Measurements from ENCODE around the gene NHS.

NHS gene

DNA sequence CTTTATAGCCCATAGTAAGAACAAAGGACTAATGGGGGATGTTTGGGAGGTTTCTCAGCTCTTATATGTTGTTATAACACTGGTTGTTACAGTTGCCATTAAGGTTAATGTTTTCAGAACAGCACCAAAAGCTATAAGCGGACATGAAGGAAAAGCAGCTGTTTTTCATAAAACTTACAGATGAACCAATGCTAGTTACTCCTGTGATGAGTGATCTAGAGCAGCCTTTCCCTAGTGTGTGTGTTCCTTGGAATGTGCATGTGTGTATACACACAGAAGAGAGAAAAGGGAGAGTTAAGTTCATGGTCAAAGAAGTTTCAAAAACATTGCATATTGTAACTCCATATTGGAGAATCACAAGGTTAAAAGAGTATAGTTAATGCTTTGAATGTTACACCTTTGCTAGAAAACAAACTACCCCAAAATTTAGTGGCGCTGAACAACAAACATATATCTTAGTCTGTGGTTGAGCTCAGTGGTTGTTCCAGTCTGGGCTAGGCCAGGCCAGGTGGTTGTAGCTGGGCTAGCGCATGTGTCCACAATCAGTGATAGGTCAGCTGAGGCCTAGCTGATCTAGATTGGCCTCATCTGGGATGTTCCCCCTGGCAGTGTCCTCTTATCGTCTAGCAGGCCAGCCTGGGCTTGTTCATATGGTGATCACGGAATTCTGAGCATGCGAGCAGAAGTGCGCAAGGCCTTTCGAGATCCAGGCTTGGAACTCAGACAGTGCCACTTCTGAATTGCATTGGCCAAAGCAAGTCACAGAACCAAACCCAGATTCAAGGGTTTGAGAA is 151.0 kb downstream of the NHS start:
- DNase-seq: no peak
- in situ Hi-C loops (cut with MboI; ENCODE audit: low pct_unique_long_range_greater_than_20kb, low sequenced_read_pairs): no loop called here

DNA sequence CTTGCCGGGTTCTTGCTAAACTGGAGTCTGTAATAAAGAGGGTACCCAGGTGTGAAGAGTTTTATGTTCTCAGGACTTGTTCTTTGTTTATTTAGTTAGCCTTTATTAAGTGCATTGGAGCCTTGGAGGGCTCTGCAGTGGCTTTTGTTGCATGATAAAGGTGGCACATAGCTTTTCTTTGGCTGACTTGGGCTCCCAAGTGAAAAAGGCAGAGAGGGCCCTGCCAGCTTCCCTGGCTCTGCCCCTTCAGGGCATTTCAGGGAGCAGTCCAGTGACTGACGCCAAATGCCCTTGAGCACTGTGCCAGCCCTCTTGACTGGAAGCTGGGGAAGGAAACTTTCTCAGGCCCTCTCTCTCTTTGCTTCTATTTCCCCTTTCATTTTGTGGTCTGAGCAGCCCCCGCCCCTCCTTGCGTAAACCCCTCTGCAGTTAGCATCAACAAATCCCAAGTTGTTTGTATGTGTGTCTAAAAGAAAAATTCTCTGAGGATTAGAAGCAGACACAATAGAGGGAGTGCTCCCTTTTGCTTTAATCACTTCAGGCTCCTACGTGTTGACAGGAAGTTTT is 152.2 kb downstream of the NHS start:
- peak; percentile 58 for DNase-seq

DNA sequence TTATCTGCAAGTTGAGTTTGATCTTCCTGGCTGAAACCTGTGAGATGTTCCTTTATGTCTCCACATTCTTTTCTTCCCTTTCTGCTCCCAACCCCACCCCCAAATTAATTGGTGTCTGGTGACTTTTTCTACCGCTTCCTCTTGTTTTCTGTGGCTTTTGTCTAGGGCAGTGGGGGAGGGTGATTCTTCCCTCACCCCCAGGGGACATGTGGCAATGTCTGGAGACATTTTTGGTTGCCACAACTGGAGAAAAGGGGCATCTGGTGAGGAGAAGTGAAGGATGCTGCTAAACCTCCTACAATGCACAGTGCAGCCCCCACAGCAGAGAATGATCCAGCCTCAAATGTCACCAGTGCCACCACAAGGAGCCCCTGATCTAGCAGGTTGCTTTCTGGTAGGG is 152.9 kb downstream of the NHS start:
- peak; percentile 88 for DNase-seq
- in situ Hi-C loops (cut with MboI; ENCODE audit: low pct_unique_long_range_greater_than_20kb, low sequenced_read_pairs): no loop called here

More for the DNA sequence above, 152.2 kb downstream of the NHS start:
- in situ Hi-C loops (cut with MboI; ENCODE audit: low pct_unique_long_range_greater_than_20kb, low sequenced_read_pairs): no loop called here

DNA sequence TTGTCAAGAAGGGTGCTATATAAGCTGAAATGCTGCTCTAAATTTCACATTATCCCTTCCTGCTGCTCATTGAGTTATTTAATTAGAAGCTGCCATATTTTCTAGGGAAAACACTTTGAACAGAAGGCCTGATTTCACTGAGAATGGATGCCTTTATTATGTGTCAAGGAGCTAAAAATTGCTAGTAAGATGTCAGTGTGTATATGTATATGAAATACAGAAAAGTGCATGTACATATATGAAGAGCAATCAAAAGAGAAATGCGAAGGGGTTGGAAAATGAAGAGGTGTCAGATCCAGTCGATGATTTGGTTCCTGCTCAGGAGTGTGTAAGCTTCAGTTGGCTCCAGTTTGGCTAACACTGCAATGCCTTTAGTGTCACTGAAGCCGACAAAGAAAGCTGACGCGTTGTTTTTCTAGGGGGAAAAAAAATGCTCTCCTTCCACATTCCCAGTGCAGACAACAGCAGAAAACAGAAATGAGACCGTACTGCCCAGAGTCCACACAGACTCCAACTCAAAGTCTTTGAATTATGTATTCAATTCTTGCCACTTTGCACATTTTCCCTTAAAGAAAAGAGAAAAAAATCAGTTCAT is 154.2 kb downstream of the NHS start:
- DNase-seq: no peak
- in situ Hi-C loops (cut with MboI; ENCODE audit: low pct_unique_long_range_greater_than_20kb, low sequenced_read_pairs): no loop called here

DNA sequence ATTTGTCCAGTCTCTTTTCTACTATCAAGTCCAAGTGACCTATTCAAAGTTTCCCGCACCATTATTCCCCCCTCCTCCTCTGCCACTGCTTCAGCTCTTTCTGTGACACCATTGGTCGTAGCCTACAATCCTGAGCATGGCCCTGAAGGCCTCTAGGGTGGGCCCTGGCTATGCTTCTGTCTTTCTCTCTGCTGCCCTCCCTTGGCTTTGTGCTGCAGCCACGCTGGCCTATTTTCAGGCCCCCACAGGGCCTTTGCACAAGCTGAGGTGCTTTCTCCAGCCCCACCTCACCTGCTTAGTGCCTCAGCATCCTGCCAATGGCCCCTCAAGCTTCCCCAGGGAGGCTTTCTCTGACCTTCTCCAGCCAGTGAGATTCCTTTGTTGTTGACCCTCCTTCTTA is 156.5 kb downstream of the NHS start:
- no peak for DNase-seq
- in situ Hi-C loops (cut with MboI; ENCODE audit: low pct_unique_long_range_greater_than_20kb, low sequenced_read_pairs): no loop called here

DNA sequence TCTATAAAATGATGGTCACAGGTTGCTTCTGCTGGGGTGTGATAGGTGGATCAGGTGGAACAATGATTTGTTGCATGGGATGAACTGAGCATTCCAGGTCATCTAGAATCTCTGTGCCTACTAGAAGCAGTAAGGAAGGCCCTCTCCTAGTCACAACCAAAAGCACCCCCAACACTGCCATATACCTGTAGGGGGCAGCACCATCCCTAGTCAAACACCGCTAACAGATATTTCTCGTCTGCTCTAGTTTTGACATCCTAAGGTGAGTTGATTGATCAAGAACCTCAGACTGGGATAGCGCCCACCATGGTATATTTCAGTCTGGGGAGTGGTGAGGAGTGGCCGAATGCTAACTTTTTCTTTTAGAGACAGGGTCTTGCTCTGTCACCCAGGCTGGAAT is 160.2 kb downstream of the NHS start:
- DNase-seq: peak; percentile 9
- in situ Hi-C loops (cut with MboI; ENCODE audit: low pct_unique_long_range_greater_than_20kb, low sequenced_read_pairs): no loop called here

DNA sequence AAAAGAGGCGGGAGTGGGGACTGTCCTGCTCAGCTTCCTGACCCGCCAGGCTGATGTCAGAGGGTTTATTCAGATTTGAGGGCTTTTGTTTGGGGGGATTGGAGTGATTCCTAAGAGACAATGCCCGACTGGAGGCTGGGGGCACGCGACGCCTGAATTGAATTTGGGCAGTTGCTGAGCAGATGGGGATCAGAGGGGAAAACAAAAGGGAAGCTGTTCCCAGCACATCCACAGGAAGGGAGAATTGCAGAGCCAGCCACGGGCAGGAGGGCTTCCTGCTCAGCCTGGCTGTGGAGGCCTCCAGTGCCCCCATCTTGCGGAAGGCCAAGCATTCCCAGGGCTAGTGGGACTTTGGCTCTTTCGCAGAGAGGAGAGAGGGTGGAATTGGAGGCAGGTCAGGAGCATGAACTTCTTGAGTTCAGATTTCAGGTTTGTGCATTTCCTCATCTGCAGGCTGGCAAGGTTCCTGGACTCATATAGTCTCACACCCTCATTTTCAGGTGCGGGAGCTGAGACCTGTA is 162.8 kb downstream of the NHS start:
- DNase-seq: no peak
- in situ Hi-C loops (cut with MboI; ENCODE audit: low pct_unique_long_range_greater_than_20kb, low sequenced_read_pairs): no loop called here

DNA sequence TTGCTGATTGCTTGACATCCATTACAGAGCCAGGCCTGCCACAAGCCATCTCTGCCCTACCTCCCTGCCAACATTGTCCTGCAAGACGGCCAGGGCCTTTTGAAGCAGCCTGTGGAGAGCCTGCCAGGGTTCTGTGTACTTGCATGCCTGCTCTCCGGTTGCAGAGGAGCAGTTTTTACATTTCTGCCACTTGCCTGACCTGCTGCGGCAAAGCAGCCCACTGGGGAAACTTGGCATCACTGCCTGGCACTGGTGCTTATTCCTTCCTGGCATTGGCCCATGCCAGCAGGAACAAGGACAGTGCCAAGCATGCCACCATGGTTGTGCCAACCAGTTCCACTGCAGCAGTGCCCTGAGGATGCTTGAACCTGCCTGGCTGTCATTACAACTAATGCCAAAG is 167.1 kb downstream of the NHS start:
- no peak for DNase-seq
- in situ Hi-C loops (cut with MboI; ENCODE audit: low pct_unique_long_range_greater_than_20kb, low sequenced_read_pairs): no loop called here

DNA sequence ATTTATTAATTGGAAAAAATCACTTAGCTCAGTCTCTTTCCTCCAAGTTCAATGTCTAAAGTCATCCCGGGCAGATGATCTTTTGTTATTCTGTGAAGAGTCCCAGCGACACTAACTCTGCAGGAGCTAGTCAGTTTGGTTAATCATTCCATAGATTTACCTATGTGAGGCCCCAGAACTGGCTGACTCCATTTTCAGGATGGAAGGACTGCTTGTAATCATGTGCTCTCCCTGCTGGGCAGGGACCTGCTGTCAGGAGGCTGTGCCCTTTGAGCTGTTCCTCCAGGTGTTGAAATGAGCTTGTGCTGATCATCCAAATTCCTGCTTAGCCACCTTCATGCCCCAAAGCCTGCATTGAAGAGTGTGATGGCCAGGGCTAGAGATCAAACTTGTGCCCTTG is 169.8 kb downstream of the NHS start:
- in situ Hi-C loops (cut with MboI; ENCODE audit: low pct_unique_long_range_greater_than_20kb, low sequenced_read_pairs): no loop called here
- DNase-seq: no peak

DNA sequence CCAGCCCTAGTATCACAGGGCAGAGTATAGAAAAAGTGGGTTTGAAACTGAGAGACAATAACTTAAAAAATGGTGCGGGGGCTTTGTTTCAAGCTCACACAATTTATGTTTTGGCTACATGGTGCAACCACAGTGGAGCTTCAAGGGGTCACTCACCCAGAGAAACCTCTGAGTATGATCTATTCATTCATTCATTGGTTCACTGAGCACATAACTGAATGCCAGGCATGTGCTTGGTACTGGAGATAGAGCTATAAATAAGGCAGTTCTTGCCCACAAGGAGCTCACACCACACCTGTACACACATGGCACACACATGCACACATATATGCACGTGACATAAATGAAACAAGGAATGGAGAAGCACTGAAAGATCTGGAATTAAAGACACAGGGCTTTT is 171.4 kb downstream of the NHS start:
- in situ Hi-C loops (cut with MboI; ENCODE audit: low pct_unique_long_range_greater_than_20kb, low sequenced_read_pairs): no loop called here

DNA sequence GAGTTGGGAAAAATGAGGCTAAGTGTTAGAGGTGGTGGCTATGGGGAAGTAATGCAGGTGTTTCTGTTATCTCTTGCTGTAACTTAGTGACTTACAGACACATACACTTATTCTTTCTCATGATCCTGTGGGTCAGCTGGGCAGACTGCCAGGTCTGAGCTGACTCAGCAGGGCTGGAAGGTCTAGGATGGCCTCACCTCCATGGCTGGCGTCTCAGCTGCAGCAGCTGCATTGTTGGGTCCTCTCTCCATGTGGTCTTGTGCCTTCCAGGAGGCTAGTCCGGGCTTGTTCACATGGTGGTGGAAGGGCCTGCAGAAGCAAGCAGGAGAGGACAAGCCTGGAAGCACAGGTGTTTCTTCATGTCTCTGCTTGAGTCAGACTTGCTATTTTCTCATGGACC is 172.7 kb downstream of the NHS start:
- peak; percentile 39 for DNase-seq
- in situ Hi-C loops (cut with MboI; ENCODE audit: low pct_unique_long_range_greater_than_20kb, low sequenced_read_pairs): no loop called here

More for the DNA sequence above, 171.4 kb downstream of the NHS start:
- no peak for DNase-seq

DNA sequence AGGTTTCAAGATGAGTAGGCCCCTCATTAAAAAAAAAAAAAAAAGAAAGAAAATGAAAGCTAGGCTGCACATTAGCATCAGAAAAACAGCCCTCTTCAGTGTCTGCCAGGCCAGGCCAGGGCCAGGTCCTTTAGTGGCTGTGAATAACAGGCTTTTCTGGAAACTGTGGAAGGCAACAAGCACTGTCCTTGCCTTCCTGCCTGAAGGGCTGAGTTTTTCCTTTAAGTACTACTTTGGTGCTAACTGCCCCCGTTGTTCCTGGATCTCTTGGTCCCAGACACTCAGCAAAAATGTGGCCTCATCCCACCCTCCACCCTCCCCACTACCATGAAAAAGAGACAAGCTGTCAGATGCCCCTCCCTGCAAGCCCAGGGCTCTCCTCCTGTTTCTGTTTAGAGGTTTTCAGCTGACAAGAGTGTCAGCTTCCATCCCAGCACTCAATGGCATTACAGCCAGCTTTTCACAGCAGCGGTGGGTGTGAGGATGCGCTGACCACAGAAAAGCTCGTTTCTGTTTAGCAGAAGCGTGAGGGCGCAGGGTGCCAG is 174.2 kb downstream of the NHS start:
- in situ Hi-C loops (cut with MboI; ENCODE audit: low pct_unique_long_range_greater_than_20kb, low sequenced_read_pairs): no loop called here
- DNase-seq: no peak

DNA sequence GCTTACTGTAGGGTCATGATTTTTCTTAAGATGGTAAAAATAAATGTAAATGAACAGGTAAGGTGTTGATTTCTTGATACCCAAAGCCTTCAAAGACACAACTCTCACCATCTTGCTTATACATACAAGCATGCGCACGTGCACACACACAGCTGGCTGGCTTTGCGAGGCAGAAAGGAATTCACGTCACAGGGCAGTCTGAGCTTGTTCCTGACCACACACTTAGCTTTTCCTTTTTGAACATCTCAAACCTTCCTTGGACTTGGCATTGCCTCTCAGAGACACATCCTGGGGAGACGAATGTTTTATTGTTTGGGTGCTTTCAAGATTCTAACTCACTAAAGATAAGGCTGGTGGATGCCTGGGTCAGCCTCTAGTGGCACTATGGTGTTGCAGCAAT is 175.0 kb downstream of the NHS start:
- DNase-seq: no peak
- in situ Hi-C loops (cut with MboI; ENCODE audit: low pct_unique_long_range_greater_than_20kb, low sequenced_read_pairs): no loop called here

DNA sequence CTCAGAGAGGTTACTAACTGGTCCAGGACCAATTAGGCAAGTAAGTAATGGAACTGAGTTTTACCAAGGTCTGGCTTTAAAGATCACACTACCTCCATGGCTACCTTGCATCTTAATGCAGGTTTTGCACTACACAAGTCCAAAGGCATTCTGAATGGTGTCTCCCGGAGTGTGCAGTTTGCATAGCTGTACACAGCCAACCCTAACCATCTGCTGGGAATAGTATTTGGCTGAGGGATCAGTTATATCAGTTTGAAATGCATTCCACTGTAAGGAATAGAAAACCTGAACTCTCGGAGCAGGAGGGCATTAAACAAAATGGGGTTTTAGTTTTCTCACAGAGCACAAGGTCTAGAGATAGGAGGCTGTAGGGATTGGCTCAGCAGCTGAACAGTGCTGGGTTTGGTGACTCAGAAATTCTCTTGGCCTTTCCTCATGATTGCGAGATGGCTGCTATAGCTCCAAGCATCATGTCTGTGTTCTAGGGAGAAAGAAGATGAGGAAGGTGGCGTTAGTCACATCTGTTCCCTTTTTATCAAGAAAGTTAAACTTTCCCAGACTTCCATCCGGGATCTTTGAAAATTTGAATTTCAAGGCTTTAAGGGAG is 177.1 kb downstream of the NHS start:
- no peak for DNase-seq
- in situ Hi-C loops (cut with MboI; ENCODE audit: low pct_unique_long_range_greater_than_20kb, low sequenced_read_pairs): no loop called here

DNA sequence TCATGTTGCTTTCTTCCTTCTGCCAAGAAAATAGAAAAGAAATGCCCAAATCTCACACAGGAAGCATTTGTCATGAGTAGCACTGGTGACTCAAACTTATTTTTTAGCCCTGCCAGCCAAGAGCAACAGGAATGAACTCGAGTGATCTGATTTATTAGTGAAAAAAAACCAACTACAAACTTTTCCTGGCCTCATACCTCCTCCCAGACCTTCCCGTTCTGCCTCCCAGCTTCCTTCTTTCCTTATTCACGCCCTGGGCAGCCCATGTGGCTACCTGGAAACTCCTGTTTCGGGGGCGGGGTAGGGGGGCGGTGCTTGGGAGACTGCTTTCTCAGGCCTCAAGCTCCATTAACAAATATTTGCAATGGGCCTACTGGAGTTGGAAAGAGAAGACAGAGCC is 178.5 kb downstream of the NHS start:
- in situ Hi-C loops (cut with MboI; ENCODE audit: low pct_unique_long_range_greater_than_20kb, low sequenced_read_pairs): no loop called here
- DNase-seq: no peak

DNA sequence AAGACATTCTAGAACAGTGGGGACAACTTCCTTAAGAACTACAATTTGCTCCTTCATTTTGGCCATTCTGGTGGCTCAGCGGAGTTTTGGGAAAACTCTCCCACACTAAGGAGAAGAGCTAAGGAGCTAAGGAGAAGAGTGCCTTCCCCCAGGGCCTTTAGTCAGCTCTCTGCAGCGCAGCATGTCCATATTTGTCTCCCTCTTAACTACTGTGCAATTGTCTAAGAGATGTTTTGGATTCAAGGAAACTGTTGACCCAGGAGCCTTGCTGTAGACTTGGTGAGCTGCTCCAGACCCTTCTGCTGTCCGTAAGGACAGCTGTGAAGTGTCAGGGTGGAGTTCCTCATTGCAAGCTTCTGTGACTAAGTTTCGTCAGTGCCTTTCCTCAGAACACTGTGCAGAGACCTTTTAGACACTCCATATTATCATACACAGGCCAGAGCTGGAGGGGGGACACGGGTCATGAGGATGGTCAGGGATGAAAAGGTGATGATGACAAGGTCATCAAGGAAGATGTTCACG is 179.0 kb downstream of the NHS start:
- DNase-seq: no peak
- in situ Hi-C loops (cut with MboI; ENCODE audit: low pct_unique_long_range_greater_than_20kb, low sequenced_read_pairs): no loop called here

DNA sequence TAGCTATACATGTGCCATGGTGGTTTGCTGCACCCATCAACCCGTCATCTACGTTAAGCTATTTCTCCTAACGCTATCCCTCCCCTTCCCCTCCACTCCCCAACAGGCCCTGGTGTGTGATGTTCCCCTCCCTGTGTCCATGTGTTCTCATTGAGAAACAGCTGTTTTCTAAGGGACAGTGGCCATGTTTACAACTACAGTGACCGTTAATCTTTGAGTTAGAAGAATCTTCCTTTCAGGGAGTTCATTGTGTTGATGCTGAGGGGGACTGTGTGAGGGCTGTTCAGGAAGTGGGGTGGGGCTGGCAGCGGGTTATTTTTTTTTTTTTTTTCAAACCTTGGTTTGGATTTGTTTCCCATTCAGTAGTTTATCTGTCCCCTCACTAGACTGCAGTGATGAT is 179.9 kb downstream of the NHS start:
- DNase-seq: no peak
- in situ Hi-C loops (cut with MboI; ENCODE audit: low pct_unique_long_range_greater_than_20kb, low sequenced_read_pairs): no loop called here

DNA sequence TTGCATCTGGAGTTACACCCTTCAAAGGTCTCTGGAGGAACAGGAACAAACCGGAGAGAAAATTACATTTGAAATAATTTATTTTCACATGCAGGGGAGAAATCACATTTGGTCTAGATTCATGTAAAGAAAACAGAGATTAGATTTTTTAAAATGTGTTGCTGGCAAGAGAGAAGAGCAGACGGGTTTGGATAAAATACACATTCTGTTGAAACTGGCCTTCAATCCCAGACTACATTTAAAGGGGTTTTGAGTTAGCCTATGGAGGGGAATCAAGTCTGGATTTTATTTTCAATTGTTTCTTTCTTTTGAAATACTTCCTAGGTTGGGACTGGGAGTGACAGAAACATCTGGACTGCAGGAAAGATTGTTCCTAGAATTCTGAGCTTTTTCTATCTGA is 180.8 kb downstream of the NHS start:
- in situ Hi-C loops (cut with MboI; ENCODE audit: low pct_unique_long_range_greater_than_20kb, low sequenced_read_pairs): no loop called here
- no peak for DNase-seq

DNA sequence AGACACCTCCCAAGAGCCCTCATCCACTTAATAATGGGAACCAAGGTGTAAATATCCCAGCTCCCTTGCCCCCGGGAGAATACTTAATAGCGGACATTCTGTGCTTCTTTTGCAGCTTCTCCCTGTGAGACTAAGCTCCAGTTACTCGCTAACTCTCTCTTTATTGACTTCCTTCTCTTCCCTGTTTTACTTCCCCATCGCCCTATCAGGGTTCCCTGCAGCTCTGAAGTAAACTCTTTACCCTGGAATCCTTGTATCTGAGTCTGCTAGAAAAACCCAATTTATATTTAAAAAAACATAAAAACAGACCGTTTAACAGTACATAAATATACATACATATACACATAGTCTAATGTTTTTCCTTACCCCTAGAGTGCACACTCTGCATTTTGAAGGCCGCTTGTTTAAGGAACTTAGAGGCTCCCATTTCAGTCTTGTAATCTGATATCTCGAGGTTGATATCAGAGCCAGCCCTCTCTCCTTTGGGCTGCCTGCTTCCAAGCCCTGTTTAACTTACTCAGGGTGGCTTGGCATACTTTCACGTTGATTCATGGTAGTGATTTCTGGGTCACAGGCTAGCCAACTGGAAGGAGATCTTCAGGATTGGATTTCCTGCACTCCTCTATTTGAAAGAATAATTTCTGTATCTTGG is 184.9 kb downstream of the NHS start:
- DNase-seq: peak; percentile 29

More for the DNA sequence above, 184.9 kb downstream of the NHS start:
- in situ Hi-C loops (cut with MboI; ENCODE audit: low pct_unique_long_range_greater_than_20kb, low sequenced_read_pairs): no loop called here

Data from KBM-7 (cell line).